Activated naive CD8-positive, alpha-beta T cell treated with anti-CD3 and anti-CD28 coated beads for 36 hours (primary cell): Measurements from ENCODE around the gene SMARCA2. TPM values are rescaled to one million over a fixed set of nuclear protein-coding genes. Genes with fewer than 3 reads are reported as not detected.

Source experiments
- DNase-seq: peaks from one replicate; pipeline ENCODE4 v3.0.0; 2021
- H3K27ac Mint-ChIP-seq: one replicate; pipeline ENCODE4 v1.8.0; 2022; ENCODE audit warnings: mild to moderate bottlenecking, moderate library complexity, mixed read lengths
- H3K27me3 Mint-ChIP-seq: one replicate; pipeline ENCODE4 v1.8.0; 2022; ENCODE audit warnings: mild to moderate bottlenecking, mixed read lengths
- H3K36me3 Mint-ChIP-seq: one replicate; pipeline ENCODE4 v1.8.0; 2021; ENCODE audit warnings: mild to moderate bottlenecking, mixed read lengths
- H3K4me1 Mint-ChIP-seq: one replicate; pipeline ENCODE4 v1.8.0; 2021; ENCODE audit warnings: mixed read lengths
- H3K4me3 Mint-ChIP-seq: one replicate; pipeline ENCODE4 v1.8.0; 2022; ENCODE audit warnings: mild to moderate bottlenecking, moderate library complexity, mixed read lengths
- H3K9me3 Mint-ChIP-seq: one replicate; pipeline ENCODE4 v1.8.0; 2022; ENCODE audit warnings: mixed read lengths
- total RNA-seq, 2 experiments: library from RNA; stranded (reverse); gene quantifications; one replicate each; pipeline ENCODE4 v1.2.3, GENCODE V29; 2021

SMARCA2 gene
- total RNA-seq, 2 experiments from 2014 or later, result 90.0 to 91.5 TPM

GRCh38 chr9:2152966-2153629, 138.0 kb downstream of the SMARCA2 start:
- peaks cover 46% of the 10 kb centered on the region for H3K4me1 Mint-ChIP-seq
- H3K36me3 Mint-ChIP-seq, result peaks cover 31% of the 10 kb centered on the region
- H3K27ac Mint-ChIP-seq, result no peak overlapping the region
- H3K27me3 Mint-ChIP-seq, result no peaks in the 10 kb centered on the region
- H3K4me3 Mint-ChIP-seq, result no peak overlapping the region
- peaks cover 4% of the 10 kb centered on the region for H3K9me3 Mint-ChIP-seq
- no peak for DNase-seq

GRCh38 chr9:2153630-2154217, 138.6 kb downstream of the SMARCA2 start:
- Mint-ChIP-seq H3K36me3 (peaks cover 28% of the 10 kb centered on the region), H3K4me1 (peaks cover 50% of the 10 kb centered on the region), H3K4me3 (no peak overlapping the region), H3K27ac (no peak overlapping the region), H3K9me3 (peaks cover 4% of the 10 kb centered on the region), H3K27me3 (no peaks in the 10 kb centered on the region)
- no peak for DNase-seq

- Mint-ChIP-seq H3K27ac (no peak overlapping the region), H3K27me3 (no peaks in the 10 kb centered on the region), H3K4me1 (peaks cover 55% of the 10 kb centered on the region), H3K4me3 (no peak overlapping the region), H3K36me3 (peaks cover 22% of the 10 kb centered on the region), H3K9me3 (peaks cover 3% of the 10 kb centered on the region)
- no peak for DNase-seq
These were observed 139.6 kb downstream of the SMARCA2 start for GRCh38 chr9:2154731-2155130.

DNA sequence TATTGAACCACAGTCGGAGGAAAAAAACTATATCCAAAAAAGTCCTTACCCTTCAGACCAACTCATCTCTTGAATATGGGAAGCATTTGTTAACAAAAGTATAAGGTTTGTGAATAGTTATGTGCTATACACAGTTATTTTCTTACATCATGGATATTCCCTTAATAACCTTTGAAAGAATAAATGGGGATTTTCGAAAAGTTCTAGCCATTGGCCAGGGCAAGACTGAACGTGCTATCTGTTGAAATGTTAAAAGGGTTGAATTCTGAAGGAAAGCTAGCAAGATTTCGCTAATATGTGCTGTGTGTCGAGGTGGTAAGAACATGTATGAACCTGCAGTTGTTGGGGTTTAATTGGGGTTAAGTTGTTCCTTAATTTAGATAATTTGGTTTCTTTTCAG, 140.8 kb downstream of the SMARCA2 start:
- Mint-ChIP-seq H3K27me3 (no peaks in the 10 kb centered on the region), H3K4me3 (no peak overlapping the region), H3K9me3 (peaks cover 3% of the 10 kb centered on the region), H3K27ac (peak overlapping the region; percentile 42), H3K4me1 (peaks cover 54% of the 10 kb centered on the region), H3K36me3 (peaks cover 10% of the 10 kb centered on the region)
- DNase-seq, result no peak

DNA sequence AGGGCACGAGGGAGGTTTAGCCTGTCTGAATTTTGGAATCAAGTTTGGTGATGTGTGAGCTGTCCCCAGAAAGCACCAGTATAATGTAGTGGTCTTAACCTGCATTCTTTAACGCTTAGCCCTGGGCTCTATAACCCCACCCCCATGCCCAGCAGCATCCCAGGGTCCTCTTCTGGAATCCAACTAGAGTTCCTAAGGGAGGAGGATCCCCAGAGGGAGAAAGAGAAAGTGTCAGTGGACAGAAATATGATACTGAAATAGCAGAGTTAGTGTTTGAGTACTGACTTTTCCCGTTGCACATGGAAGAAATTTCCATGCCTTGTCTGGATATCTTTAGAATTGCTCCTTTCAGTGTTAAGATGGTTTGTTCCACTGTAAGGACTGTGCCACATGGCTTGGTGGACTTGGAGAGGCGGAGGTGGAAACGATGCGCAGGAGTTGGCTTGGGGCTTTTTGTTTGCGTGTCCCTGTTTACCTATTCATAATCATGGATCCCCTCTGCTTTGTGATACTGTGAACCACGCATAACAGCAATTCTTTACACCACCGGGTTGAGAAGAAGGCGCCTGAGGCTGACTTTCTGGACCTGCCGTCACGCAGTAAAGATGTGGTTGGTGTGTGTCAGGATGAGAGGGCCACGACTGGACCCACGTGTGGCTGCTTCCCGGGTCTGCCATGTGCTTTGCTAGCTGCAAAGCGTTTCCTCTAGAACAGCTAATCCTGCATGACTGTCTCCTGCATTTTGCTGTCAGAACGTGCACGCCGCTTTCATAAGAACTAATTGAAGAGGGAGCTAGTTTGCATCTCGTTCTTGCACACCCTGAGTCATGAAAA, 142.3 kb downstream of the SMARCA2 start:
- peak overlapping the region; percentile 97 for H3K27ac Mint-ChIP-seq
- no peaks in the 10 kb centered on the region for H3K9me3 Mint-ChIP-seq
- peaks cover 55% of the 10 kb centered on the region for H3K4me1 Mint-ChIP-seq
- peaks cover 8% of the 10 kb centered on the region for H3K36me3 Mint-ChIP-seq
- H3K27me3 Mint-ChIP-seq, result no peaks in the 10 kb centered on the region
- peak; percentile 50 for DNase-seq
- peak overlapping the region; percentile 91 for H3K4me3 Mint-ChIP-seq

DNA sequence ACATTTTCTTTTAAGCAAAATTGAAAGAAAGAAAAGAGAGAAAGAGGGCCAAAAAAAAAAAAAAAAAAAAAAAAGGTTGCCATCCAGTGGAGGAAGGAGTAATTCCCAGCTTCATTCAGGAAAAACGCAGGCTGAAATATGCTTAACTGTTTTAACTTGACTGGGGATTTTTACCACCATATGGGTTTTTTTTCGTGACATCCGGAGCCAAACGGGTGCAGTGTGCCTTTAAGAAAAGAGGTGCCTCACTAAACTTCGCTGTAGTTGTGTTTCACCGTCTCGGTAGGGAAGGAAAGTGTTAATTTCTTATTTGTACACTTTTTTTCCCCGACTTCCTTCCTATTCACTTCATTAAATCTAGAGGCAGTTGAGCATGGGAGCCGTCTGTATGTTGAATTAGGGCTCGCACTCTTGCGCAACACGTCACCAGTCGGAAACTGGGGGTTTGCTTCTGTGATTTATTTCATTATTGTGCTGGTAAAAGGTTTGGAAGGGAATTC, 143.0 kb downstream of the SMARCA2 start:
- H3K27ac Mint-ChIP-seq, result peak overlapping the region; percentile 97
- H3K4me3 Mint-ChIP-seq, result peak overlapping the region; percentile 91
- peak; percentile 29 for DNase-seq
- H3K4me1 Mint-ChIP-seq, result peaks cover 55% of the 10 kb centered on the region
- no peaks in the 10 kb centered on the region for H3K27me3 Mint-ChIP-seq
- H3K36me3 Mint-ChIP-seq, result peaks cover 8% of the 10 kb centered on the region
- no peaks in the 10 kb centered on the region for H3K9me3 Mint-ChIP-seq

DNA sequence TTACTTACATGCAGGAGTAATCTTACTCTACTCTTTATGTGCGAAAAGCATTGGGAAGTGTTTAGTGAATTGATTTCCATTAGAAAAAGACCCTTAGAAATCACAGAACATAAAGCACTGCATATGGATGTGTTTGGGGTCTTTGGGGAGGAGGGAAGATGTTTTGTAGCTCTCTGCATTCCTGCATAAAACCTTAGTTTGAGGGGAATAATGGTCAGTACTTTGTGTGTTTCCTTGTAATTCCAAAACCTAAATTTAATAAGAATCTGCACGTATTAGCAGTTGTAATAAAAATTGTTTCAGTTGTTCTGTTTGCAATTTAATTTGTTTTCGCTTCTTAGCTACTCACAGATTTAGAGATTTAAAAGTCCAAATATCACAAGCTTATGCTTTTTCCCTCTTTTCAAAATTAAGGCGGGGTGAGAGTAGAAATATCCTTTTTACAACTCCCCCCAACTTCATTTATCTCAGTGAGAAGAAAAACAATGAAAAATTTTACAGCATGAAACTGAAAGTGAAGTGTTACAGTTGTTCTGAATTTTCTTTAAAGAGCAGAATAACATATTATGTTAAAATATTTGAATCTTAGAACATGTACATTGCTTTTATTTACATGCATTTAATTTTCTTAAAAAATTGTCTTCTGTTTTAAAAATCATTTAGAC, 143.8 kb downstream of the SMARCA2 start:
- DNase-seq, result no peak
- peaks cover 52% of the 10 kb centered on the region for H3K4me1 Mint-ChIP-seq
- H3K27ac Mint-ChIP-seq, result peak overlapping the region; percentile 97
- H3K27me3 Mint-ChIP-seq, result no peaks in the 10 kb centered on the region
- H3K9me3 Mint-ChIP-seq, result no peaks in the 10 kb centered on the region
- H3K4me3 Mint-ChIP-seq, result peak overlapping the region; percentile 91
- H3K36me3 Mint-ChIP-seq, result peaks cover 11% of the 10 kb centered on the region

DNA sequence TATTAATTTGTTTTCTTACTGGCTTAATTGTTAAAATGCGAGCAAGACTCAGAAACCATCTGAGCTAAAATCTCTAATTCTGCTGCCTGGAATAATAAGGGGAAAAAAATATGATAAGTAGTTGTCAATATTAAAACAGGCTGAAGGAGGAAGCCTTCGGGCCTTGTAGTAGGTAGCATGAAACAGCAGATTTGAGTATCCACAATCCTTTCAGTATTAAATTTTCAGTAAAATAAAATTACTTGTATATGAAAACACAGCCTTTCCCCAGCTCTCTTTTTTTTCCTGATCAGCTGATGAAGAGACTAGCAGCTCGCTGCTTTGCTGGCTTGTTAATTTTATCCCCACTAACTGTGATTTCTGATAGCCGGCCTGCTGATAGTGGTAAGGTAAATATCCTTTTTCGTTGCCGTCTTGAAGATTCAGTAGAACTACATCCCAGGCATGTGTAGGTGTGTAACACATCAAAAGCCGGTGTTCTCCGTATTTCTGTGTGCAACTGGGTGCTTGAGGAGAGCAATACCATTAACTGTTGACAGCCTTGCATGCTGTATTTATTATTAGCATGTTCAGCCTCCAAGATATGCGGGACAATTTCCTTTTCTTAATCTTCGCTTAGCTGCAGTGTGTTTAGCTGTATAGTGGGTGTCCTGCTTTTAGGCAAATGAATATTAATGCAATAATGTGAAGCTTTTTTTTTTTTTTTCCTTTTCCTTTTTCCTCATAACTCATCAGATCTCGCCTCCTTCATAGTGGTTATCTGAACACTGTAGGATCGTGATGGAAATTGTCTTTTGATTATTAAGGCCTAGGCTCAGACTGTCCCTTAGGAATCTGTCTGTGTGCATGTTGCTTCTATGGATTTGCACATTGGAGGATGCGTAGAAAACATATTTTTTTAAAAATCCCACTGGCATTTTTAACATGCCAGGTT, 144.6 kb downstream of the SMARCA2 start:
- peaks cover 17% of the 10 kb centered on the region for H3K36me3 Mint-ChIP-seq
- H3K27ac Mint-ChIP-seq, result peak overlapping the region; percentile 63
- DNase-seq, result no peak
- H3K9me3 Mint-ChIP-seq, result no peaks in the 10 kb centered on the region
- H3K27me3 Mint-ChIP-seq, result no peaks in the 10 kb centered on the region
- peak overlapping the region; percentile 70 for H3K4me3 Mint-ChIP-seq
- H3K4me1 Mint-ChIP-seq, result peaks cover 56% of the 10 kb centered on the region

GRCh38 chr9:2161661-2162060, 146.5 kb downstream of the SMARCA2 start:
- Mint-ChIP-seq H3K27ac (peak overlapping the region; percentile 19), H3K9me3 (no peaks in the 10 kb centered on the region), H3K36me3 (peaks cover 27% of the 10 kb centered on the region), H3K4me1 (peaks cover 52% of the 10 kb centered on the region), H3K27me3 (no peaks in the 10 kb centered on the region), H3K4me3 (no peak overlapping the region)
- DNase-seq, result no peak

GRCh38 chr9:2163231-2163885, 148.2 kb downstream of the SMARCA2 start:
- DNase-seq, result no peak
- peaks cover 27% of the 10 kb centered on the region for H3K36me3 Mint-ChIP-seq
- H3K9me3 Mint-ChIP-seq, result no peaks in the 10 kb centered on the region
- H3K4me1 Mint-ChIP-seq, result peaks cover 41% of the 10 kb centered on the region
- H3K27ac Mint-ChIP-seq, result no peak overlapping the region
- no peaks in the 10 kb centered on the region for H3K27me3 Mint-ChIP-seq
- H3K4me3 Mint-ChIP-seq, result no peak overlapping the region

GRCh38 chr9:2164268-2164667, 149.1 kb downstream of the SMARCA2 start:
- H3K4me1 Mint-ChIP-seq, result peaks cover 35% of the 10 kb centered on the region
- no peak for DNase-seq
- H3K27ac Mint-ChIP-seq, result no peak overlapping the region
- H3K36me3 Mint-ChIP-seq, result peaks cover 32% of the 10 kb centered on the region
- H3K27me3 Mint-ChIP-seq, result no peaks in the 10 kb centered on the region
- H3K4me3 Mint-ChIP-seq, result no peak overlapping the region
- no peaks in the 10 kb centered on the region for H3K9me3 Mint-ChIP-seq

DNA sequence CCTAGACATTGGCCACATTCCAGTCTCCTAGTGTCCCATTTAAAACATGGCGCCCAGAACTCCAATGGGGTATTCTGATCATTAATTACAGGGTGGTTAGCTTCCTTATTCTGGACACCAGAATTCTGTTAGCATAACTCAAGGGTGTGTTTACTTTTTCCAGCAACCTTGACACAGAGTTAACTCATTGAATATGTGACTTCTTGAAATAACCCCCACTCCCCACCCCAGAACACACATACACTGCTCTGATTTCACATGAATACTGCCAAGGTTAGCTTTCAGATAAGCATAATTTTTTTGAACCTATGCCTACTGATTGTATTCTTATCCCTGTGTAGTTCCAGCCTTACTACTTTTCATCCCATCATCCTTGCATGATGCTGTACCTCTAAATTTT, 151.1 kb downstream of the SMARCA2 start:
- no peaks in the 10 kb centered on the region for H3K27me3 Mint-ChIP-seq
- peaks cover 42% of the 10 kb centered on the region for H3K36me3 Mint-ChIP-seq
- no peak for DNase-seq
- H3K9me3 Mint-ChIP-seq, result no peaks in the 10 kb centered on the region
- no peak overlapping the region for H3K4me3 Mint-ChIP-seq
- H3K27ac Mint-ChIP-seq, result no peak overlapping the region
- H3K4me1 Mint-ChIP-seq, result peaks cover 29% of the 10 kb centered on the region

DNA sequence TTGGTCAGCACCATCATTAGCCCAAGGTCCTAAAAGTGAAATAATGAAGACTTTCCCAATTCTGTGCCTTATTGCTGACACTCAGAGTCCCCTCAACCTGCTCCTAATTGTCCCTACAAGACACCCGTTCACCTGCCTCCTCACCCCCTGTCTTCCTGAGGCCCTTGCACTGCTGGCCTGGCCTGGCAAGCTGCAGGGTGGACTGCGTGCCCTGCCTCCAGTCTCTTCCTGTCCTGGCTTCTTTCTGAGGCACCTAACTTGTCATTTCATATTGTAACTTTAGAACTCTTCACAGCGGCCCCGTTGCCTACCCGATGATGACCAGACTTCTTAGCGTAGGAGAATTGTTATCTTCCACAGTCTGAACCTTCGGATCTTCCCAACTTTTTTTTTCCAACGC, 153.9 kb downstream of the SMARCA2 start:
- H3K36me3 Mint-ChIP-seq, result peaks cover 51% of the 10 kb centered on the region
- H3K4me3 Mint-ChIP-seq, result no peak overlapping the region
- no peak for DNase-seq
- no peaks in the 10 kb centered on the region for H3K9me3 Mint-ChIP-seq
- H3K27me3 Mint-ChIP-seq, result no peaks in the 10 kb centered on the region
- no peak overlapping the region for H3K27ac Mint-ChIP-seq
- peaks cover 19% of the 10 kb centered on the region for H3K4me1 Mint-ChIP-seq

DNA sequence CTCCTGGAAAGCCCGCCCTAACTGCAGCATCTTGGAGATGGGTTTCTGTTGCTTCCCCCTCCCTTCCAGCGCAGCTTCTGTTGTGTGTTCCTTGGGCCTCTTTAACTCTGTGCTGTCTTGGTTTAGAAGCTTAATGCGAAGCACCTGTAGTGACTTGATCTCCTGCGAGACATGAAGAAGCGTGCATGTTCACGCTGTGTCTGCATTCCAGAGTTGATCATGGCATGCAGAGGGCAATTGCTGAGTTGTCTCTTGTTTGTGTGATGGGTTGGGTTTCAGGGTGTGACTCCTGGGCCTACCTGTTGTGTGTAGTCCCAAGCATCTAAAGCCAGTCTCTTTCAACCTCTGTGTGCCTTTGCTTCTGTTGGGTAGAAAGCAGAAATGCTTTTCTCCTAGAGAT, 155.6 kb downstream of the SMARCA2 start:
- H3K36me3 Mint-ChIP-seq, result peaks cover 47% of the 10 kb centered on the region

More for the DNA sequence above, 155.6 kb downstream of the SMARCA2 start:
- Mint-ChIP-seq H3K9me3 (no peaks in the 10 kb centered on the region), H3K27ac (no peak overlapping the region), H3K4me3 (no peak overlapping the region), H3K4me1 (peaks cover 11% of the 10 kb centered on the region), H3K27me3 (no peaks in the 10 kb centered on the region)
- DNase-seq, result no peak
